B cell (primary cell): ENCODE results near the gene TENM4. TPM values are rescaled to one million over a fixed set of nuclear protein-coding genes. Genes with fewer than 3 reads are reported as not detected.

Source experiments
- ATAC-seq: fragments of 200-7000 bp; cut with Tn5 transposase; one replicate; pipeline ENCODE4 v1.10.0; 2021; ENCODE audit warnings: low read depth, mild to moderate bottlenecking, moderate number of reproducible peaks, moderate library complexity
- CTCF ChIA-PET: fragments of 350-600 bp; sonication (Branson Sonifier 250); formaldehyde crosslinking; loops from one replicate; lab custom pipeline; 2021; ENCODE audit warnings: antibody characterized with exemption, inconsistent platforms; lab: Charles Lee
- POLR2A ChIA-PET: fragments of 350-600 bp; sonication (Branson Sonifier 250); formaldehyde crosslinking; loops from one replicate; lab custom pipeline; 2021; ENCODE audit warnings: antibody characterized with exemption; lab: Charles Lee
- DNase-seq: peaks from one replicate; pipeline ENCODE4 v3.0.0; 2013
- H2AFZ ChIP-seq: 2 replicates; pipeline ENCODE4 v1.6.1; 2012; ENCODE audit warnings: mild to moderate bottlenecking, low read depth, low read length; ENCODE audit not compliant: insufficient read depth, poor library complexity, severe bottlenecking
- H3K27ac ChIP-seq, 2 donors: 1 replicate in 1 of 2; 2 replicates in 1 of 2; pipeline ENCODE4 v1.5.1; 2012 to 2013; ENCODE audit warnings: low read length in 2 of 2, mild to moderate bottlenecking in 2 of 2, moderate library complexity in 1 of 2
- H3K27me3 ChIP-seq, 4 experiments: fragments of 200-600 bp in 1 of 4; sonication (generic) in 1 of 4; replicated peaks in 1 of 4; 1 replicate in 2 of 4; 2 replicates in 2 of 4; pipeline versions ENCODE4 v1.6.1 to v1.7.0; 2013 to 2016; ENCODE audit warnings: low read length in 3 of 4, mild to moderate bottlenecking in 2 of 4, mixed read lengths in 1 of 4, moderate library complexity in 1 of 4; ENCODE audit not compliant: insufficient read depth in 4 of 4, control insufficient read depth in 3 of 4; ENCODE audit errors: control extremely low read depth in 1 of 4
- H3K36me3 ChIP-seq, 2 experiments: replicated peaks in 1 of 2; 1 replicate in 1 of 2; 2 replicates in 1 of 2; pipeline versions ENCODE4 v1.6.1 to v1.7.1; 2013; ENCODE audit warnings: low read length in 1 of 2; ENCODE audit not compliant: insufficient read depth in 2 of 2, control insufficient read depth in 1 of 2; ENCODE audit errors: control extremely low read depth in 1 of 2, extremely low read depth in 1 of 2
- H3K4me1 ChIP-seq, 2 donors: fragments of 200-600 bp in 1 of 2; sonication (generic) in 1 of 2; 1 replicate in 1 of 2; 2 replicates in 1 of 2; pipeline versions ENCODE4 v1.5.1 to v1.6.1; 2013 to 2017; ENCODE audit warnings: low read length in 2 of 2; ENCODE audit not compliant: control insufficient read depth in 2 of 2, insufficient read depth in 2 of 2
- H3K4me2 ChIP-seq: replicated peaks from 2 replicates; pipeline ENCODE3; 2012; ENCODE audit warnings: mild to moderate bottlenecking, low read depth, low read length; ENCODE audit not compliant: poor library complexity, severe bottlenecking
- H3K4me3 ChIP-seq, 5 experiments: fragments of 200-600 bp in 1 of 5; sonication (generic) in 1 of 5; 1 replicate in 3 of 5; 2 replicates in 2 of 5; pipeline versions ENCODE4 v1.5.1 to v1.7.0; 2011 to 2016; ENCODE audit warnings: low read length in 4 of 5, mild to moderate bottlenecking in 4 of 5, low read depth in 2 of 5, control low read depth in 1 of 5, moderate library complexity in 1 of 5; ENCODE audit not compliant: insufficient read depth in 1 of 5; ENCODE audit errors: control extremely low read depth in 1 of 5, extremely low read depth in 1 of 5
- H3K79me2 ChIP-seq: fragments of 200-600 bp; sonication (generic); one replicate; pipeline ENCODE4 v1.6.0; 2016; ENCODE audit warnings: low read length; ENCODE audit not compliant: control insufficient read depth, insufficient read depth
- H3K9ac ChIP-seq: fragments of 200-600 bp; sonication (generic); 2 replicates; pipeline ENCODE4 v1.6.1; 2017; ENCODE audit warnings: mild to moderate bottlenecking, low read length, moderate library complexity
- H3K9me3 ChIP-seq, 3 donors: one replicate each; pipeline versions ENCODE4 v1.6.1 to v1.7.1; 2013; ENCODE audit warnings: low read length in 2 of 3; ENCODE audit not compliant: control insufficient read depth in 2 of 3, insufficient read depth in 1 of 3; ENCODE audit errors: control extremely low read depth in 1 of 3
- H4K20me1 ChIP-seq: 2 replicates; pipeline ENCODE4 v1.6.0; 2012; ENCODE audit warnings: mild to moderate bottlenecking, low read length; ENCODE audit not compliant: insufficient read depth, control insufficient read depth, poor library complexity, severe bottlenecking
- H3K27ac Mint-ChIP-seq: one replicate; pipeline ENCODE4 v1.8.0; 2021; ENCODE audit warnings: mixed read lengths
- H3K27me3 Mint-ChIP-seq: one replicate; pipeline ENCODE4 v1.8.0; 2021; ENCODE audit warnings: mixed read lengths
- H3K4me1 Mint-ChIP-seq: one replicate; pipeline ENCODE4 v1.8.0; 2021; ENCODE audit warnings: mixed read lengths
- H3K4me3 Mint-ChIP-seq: one replicate; pipeline ENCODE4 v1.8.0; 2021; ENCODE audit warnings: mixed read lengths
- H3K9me3 Mint-ChIP-seq: one replicate; pipeline ENCODE4 v1.8.0; 2022; ENCODE audit warnings: mixed read lengths; ENCODE audit not compliant: insufficient read depth
- CTCF ChIP-seq: fragments of 200-600 bp; IDR thresholded peaks from one replicate; pipeline ENCODE4 v1.8.0; 2022; ENCODE audit warnings: antibody characterized with exemption, mild to moderate bottlenecking
- EZH2 ChIP-seq: IDR thresholded peaks from 2 replicates; pipeline ENCODE4 v1.6.1; 2012; ENCODE audit warnings: borderline replicate concordance, low read depth, mild to moderate bottlenecking, moderate library complexity, low read length; ENCODE audit not compliant: insufficient read depth, poor library complexity, severe bottlenecking
- WGBS: methylation state at CpG from one replicate; pipeline ENCODE4 v1.1.5; 2013; ENCODE audit warnings: missing lambda C conversion rate; ENCODE audit not compliant: insufficient coverage; 5-methylcytosine and 5-hydroxymethylcytosine counted together
- intact Hi-C: fragments of 100-400 bp; cut with micrococcal nuclease; formaldehyde crosslinking; loops from one replicate; pipeline ENCODE4 v1.10.0; 2022
- polyA plus RNA-seq: library from polyadenylated mRNA; depleted of rRNA; stranded (reverse); fragments of >200 nt; gene quantifications from 2 replicates; pipeline ENCODE4 v1.2.3, GENCODE V29; 2012
- total RNA-seq, 2 donors: library from RNA; stranded (reverse); fragments of 120-200 nt in 1 of 2; gene quantifications; 1 replicate in 1 of 2; 2 replicates in 1 of 2; pipeline versions ENCODE4 v1.2.3 to v1.2.4, GENCODE V29; 2013 to 2022

The TENM4 gene
- total and polyA plus RNA-seq, 2 donors (not counting 1 experiment from before 2014, with no cell fraction given), result 0.09 to 5.7 TPM

- Histone ChIP-seq H3K4me3 (no peak overlapping the region), H3K4me2 (no peak overlapping the region), H3K9me3 (peaks cover 0 to 3% (median 1%) of the 10 kb centered on the region in 3 donors), H3K27ac (no peak overlapping the region), H3K9ac (no peak overlapping the region), H3K79me2 (no peaks in the 10 kb centered on the region), H4K20me1 (no peaks in the 10 kb centered on the region), H3K4me1 (no peaks in the 10 kb centered on the region), H3K27me3 (no peaks in the 10 kb centered on the region), H3K36me3 (no peaks in the 10 kb centered on the region), H2AFZ (no peak overlapping the region)
- TF ChIP-seq EZH2 (no peak), CTCF (no peak)
- ATAC-seq, result no peak
- 93% methylated on average over 4 of the region's 10 CpGs for WGBS
- intact Hi-C loops, result no loop called here
- Mint-ChIP-seq H3K27ac (no peak overlapping the region), H3K9me3 (no peaks in the 10 kb centered on the region), H3K27me3 (no peaks in the 10 kb centered on the region), H3K4me1 (no peaks in the 10 kb centered on the region), H3K4me3 (no peak overlapping the region)
- ChIA-PET CTCF (no interaction called here), POLR2A (no interaction called here)
- no peak for DNase-seq
Measured at GRCh38 chr11:79221444-79222130, 219.2 kb downstream of the TENM4 start.

DNA sequence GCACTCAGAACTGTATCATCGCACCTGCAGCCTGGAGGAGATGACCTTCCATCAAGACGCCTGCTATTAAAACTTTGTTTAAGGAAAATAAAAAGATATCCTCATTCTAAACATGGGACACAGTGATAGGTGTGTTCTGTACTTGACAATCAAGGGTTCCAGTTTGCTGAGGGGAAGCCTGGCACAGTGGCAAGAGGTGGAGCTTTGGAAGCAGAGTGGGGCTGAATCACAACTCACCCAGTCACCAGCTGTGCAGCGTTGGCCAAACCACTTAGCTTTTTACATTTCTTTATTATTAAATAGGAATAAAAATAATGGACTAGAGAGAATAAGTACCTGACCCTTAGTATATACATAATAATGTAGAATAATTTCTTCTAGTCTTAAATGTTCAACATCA is 220.7 kb downstream of the TENM4 start:
- no peak overlapping the region for H3K4me3 Mint-ChIP-seq
- no peak overlapping the region for H3K27ac Mint-ChIP-seq
- no peak for TF ChIP-seq CTCF
- TF ChIP-seq EZH2, result no peak
- Histone ChIP-seq H3K27me3 (no peaks in the 10 kb centered on the region), H3K9ac (no peak overlapping the region), H3K79me2 (no peaks in the 10 kb centered on the region), H3K4me2 (no peak overlapping the region), H3K9me3 (peaks cover 0 to 3% (median 1%) of the 10 kb centered on the region in 3 donors), H3K4me1 (no peaks in the 10 kb centered on the region), H3K4me3 (no peak overlapping the region), H4K20me1 (no peaks in the 10 kb centered on the region), H3K27ac (no peak overlapping the region), H2AFZ (no peak overlapping the region), H3K36me3 (no peaks in the 10 kb centered on the region)
- no peaks in the 10 kb centered on the region for H3K4me1 Mint-ChIP-seq
- H3K9me3 Mint-ChIP-seq, result no peaks in the 10 kb centered on the region
- intact Hi-C loops, result no loop called here
- ChIA-PET POLR2A (no interaction called here), CTCF (no interaction called here)
- no peak for DNase-seq
- ATAC-seq, result no peak
- no CpG with 5 or more reads among the region's 3 CpGs for WGBS
- H3K27me3 Mint-ChIP-seq, result no peaks in the 10 kb centered on the region
